HuH-7 (cell line): ENCODE data around the gene MARS2.
"Not testable (repeated sequence)": the region's sequence is repeated elsewhere in the genome, so short reads cannot be mapped to it uniquely, and the experiment has no call there.

Experiments used
- DNase-seq: peaks from one replicate; pipeline ENCODE4 v3.0.0; 2011; ENCODE audit warnings: low spot score

Gene MARS2

GRCh38 chr2:197705121-197705911 lies at the start of gene MARS2:
Gene MARS2 (plus strand): TSS chr2:197705369. CDS start chr2:197705406, 37 bp downstream.
- peak; percentile 88 for DNase-seq

GRCh38 chr2:197657562-197657961 lies 47.6 kb upstream of the MARS2 start:
- peak; percentile 20 for DNase-seq

- no peak for DNase-seq
Measured at GRCh38 chr2:197661626-197662025, 43.5 kb upstream of the MARS2 start.

GRCh38 chr2:197666277-197666676 lies 38.9 kb upstream of the MARS2 start:
- no peak for DNase-seq

GRCh38 chr2:197668296-197668695 lies 36.9 kb upstream of the MARS2 start:
- no peak for DNase-seq

GRCh38 chr2:197669077-197669476 lies 36.1 kb upstream of the MARS2 start:
- no peak for DNase-seq

GRCh38 chr2:197672371-197672893 lies 32.7 kb upstream of the MARS2 start:
- no peak for DNase-seq

- DNase-seq, result no peak
Measured at GRCh38 chr2:197673106-197673505, 32.1 kb upstream of the MARS2 start.

GRCh38 chr2:197673606-197674005 lies 31.6 kb upstream of the MARS2 start:
- no peak for DNase-seq

GRCh38 chr2:197674060-197674459 lies 31.1 kb upstream of the MARS2 start:
- DNase-seq, result no peak

- DNase-seq, result no peak
Measured at GRCh38 chr2:197674591-197674990, 30.6 kb upstream of the MARS2 start.

- DNase-seq, result no peak
Measured at GRCh38 chr2:197675246-197675645, 29.9 kb upstream of the MARS2 start, which contains the start of gene RFTN2. Gene RFTN2 (minus strand): TSS chr2:197675587. CDS start chr2:197675458, 129 bp downstream.

- no peak for DNase-seq
Measured at GRCh38 chr2:197675711-197676188, 29.4 kb upstream of the MARS2 start.

- DNase-seq, result no peak
Measured at GRCh38 chr2:197677056-197677455, 28.1 kb upstream of the MARS2 start.

GRCh38 chr2:197677483-197677882 lies 27.7 kb upstream of the MARS2 start:
- no peak for DNase-seq

GRCh38 chr2:197695206-197695605 lies 10.0 kb upstream of the MARS2 start:
- DNase-seq, result not testable (repeated sequence)

GRCh38 chr2:197695971-197696370 lies 9.2 kb upstream of the MARS2 start:
- not testable (repeated sequence) for DNase-seq

- not testable (repeated sequence) for DNase-seq
Measured at GRCh38 chr2:197696571-197696970, 8.6 kb upstream of the MARS2 start.

GRCh38 chr2:197699724-197700123 lies 5.4 kb upstream of the MARS2 start:
- not testable (repeated sequence) for DNase-seq

GRCh38 chr2:197700960-197701359 lies 4.2 kb upstream of the MARS2 start:
- DNase-seq, result no peak

GRCh38 chr2:197704434-197705120 lies 592 bp upstream of the MARS2 start:
- DNase-seq, result no peak

GRCh38 chr2:197705912-197706838 lies 1.0 kb downstream of the MARS2 start:
- no peak for DNase-seq
